Brain pericyte (primary cell): ENCODE results near the gene HORMAD2.

Experiments used
- DNase-seq: peaks from one replicate; pipeline ENCODE4 v3.0.0-alpha.2; 2012; ENCODE audit warnings: low read depth, low spot score

HORMAD2 gene, protein sequence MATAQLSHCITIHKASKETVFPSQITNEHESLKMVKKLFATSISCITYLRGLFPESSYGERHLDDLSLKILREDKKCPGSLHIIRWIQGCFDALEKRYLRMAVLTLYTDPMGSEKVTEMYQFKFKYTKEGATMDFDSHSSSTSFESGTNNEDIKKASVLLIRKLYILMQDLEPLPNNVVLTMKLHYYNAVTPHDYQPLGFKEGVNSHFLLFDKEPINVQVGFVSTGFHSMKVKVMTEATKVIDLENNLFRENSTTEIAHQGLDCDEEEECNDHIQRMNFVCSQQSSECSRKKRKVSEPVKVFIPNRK

DNA sequence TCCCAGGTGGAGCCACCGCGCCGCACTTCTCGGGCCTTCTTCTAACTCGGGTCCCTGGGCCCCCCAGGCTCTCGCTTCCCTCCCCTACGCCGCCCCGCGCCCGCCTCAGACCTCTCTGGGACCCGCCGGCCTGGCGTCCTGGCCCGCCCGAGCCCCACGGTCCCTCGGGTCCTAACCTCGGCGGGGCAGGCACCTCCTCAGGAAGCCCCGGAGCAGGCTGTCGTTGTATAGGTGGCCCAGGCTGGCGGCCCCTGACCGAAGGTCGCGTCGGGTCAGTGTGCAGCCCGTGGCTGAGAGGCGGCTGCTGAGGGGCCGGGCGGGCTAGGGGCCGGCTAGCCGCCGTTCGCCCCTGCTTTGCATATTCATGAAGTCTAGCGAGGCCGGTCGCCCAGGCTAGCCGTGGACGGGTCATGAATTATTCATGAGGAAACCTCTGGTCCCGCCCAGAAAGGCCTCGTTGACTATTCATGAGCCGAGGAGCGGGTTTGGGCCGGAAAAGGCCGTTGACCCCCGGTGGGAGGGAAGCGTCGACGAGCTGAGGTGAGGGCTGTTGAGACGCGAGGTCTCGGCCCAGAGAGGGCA, at the start of gene HORMAD2:
HORMAD2 (plus strand) TSS at position 513 of the 582 bp plus-strand sequence. CDS start 13,489 bp downstream, outside the sequence.
- no peak for DNase-seq

DNA sequence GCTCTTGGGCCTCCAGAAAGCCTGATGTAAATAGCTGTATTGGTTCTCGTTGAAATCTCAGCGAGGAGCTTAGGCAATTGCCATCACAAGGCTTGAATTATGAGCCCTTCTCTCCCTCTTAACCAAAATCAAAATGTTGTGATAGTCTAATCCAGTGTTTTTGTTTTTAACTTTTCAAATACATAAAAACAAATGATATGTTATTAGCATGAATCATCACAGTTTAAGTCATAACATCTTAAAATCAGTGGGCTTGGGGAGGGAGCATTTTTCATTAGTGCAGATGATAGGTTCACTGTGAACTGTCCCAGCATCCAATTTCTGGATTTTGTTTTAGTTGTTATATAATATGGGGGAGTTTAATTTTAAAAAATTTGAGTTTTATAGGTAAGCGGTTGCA, 48.9 kb upstream of the HORMAD2 start:
- no peak for DNase-seq

DNA sequence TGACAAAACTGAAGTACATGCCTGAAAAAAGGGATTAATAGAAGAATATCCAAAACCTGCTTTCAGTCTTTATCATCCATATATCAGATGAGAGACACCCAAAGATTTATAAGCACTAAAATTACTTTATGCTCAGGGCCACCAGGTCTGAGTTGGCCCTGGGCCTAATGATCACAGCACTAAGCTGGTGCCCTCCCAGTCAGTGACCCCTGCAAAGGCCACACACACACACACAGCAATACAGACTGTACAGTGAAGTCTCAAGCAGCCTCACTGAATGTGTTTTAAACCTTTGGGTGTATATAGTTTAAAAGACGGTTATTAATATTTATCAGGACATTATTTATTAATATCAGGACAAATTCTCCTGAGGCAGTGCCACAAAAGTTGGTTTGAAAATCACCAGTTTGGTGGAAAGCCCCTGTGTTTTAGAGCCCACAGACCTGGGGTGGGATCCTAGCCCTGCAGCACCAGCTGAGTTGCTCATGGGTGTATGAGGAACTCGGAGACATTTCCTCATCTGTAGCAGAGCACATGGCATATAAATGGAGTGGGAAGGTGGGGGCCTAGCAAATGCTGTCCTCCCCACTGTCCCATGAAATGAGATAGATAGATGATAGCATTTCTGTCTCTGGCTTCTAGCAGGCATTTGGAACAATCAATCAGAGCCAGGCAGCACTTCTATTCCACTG, 48.4 kb upstream of the HORMAD2 start:
- no peak for DNase-seq

DNA sequence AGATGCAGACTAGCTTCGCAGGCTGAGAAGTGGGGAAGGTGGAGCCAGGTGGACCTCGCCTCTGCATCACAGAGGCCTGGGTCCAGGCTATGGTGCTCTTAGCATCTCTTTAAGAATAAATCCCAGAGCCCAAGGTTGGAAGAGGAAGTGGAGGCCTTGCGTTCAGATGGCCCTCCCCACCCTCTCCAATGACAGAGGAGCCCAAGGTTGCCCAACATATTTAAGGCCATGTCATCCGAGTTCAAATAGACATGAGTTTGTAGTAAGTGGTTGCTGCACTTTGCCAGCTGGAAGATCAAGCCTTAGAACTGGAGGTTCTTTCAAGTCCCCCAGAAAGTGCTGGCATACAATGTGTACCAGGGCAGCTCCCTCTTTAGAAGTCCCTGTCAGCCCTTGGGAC, 47.1 kb upstream of the HORMAD2 start:
- DNase-seq, result no peak

DNA sequence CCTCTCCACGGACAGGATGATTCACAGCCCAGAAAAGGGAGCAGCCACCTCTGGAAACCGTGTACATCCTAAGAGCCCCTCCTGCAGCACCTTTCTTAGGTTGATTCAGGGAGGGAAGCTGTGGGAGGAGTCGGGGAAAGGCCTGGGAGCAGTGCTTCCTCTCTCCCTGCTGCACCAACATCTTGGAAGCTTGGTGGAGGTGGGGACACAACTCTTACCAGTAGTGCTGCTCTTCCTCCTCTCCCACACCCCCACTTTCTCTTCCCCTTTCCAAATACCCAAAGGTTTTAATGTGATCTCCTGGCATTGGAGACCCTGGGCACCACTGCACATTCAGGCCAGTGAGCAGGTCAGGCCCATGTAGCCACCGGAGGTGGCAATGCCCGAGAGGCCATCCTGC, 46.4 kb upstream of the HORMAD2 start:
- DNase-seq, result no peak

DNA sequence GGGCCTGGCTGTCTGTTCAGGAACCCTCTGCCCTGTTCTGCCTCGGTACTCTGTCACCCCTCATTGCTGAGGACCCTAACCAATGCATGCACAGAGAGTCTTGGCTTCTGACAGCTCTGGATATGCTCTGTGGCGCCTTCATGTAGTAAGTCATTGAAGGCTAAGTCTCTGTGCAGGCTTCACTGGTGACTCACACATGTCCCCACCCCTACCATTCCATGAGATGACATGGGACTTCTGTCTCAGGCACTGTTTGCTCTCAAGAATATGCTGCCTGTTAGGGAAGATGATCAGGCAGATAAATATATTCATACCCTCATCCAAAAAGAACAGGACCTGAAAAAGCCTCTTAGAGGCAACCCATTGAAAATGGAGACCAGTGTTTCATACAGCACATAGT, 43.6 kb upstream of the HORMAD2 start:
- DNase-seq, result no peak

DNA sequence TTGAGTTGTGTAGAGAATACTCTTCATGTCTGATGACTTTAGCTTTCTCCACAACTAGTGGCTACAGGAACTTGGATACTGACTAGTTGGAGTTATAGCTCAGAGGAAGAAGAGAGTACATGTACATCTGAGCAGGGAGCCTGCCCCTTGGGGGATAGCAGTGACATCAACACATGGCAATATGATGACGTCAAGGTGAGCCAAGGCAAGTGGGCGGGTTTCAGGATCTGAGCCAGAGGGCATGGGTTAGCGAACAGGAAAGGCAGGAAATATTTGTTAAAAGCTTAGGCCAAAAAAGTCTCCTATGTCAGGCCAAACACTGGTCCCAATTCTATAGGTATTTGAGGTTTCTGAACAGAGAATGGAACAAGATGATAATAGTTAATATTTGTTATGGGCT, 42.0 kb upstream of the HORMAD2 start:
- peak; percentile 41 for DNase-seq

DNA sequence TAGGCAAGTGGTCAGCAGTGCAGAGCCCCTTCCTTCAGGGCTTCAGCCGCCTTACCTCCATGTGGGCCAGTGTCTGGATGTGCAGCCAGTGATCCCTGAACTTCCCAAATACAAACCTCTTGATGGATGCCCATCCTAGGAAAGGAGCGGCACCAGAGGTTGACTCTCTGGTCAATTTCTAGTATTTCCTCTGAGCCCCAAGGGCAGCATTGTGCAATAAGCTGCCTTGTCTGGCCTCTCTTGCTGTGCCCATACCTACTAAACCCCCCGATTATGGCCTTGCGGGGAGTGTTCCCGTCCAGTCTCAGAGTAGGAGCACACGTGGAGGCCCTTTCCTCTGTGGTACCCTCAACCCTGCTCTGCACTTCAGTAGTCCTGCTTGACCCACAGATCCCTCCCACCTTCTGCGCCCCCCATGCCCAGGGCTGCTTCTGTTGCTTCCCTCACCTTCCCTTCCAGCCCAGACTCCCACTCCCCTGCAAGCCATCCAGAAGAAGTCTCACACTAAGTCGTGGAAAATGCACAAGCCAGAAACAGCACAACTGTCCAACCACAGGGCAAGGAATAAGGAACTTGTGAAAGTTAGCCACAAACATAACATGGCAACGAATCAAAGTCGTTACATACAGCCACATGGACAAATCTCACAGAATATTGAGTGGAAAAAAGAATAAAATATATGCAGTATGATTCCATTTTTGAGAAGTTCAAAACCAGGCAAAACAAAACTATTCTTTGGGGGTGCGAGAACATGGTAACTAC, 39.6 kb upstream of the HORMAD2 start:
- DNase-seq, result no peak

DNA sequence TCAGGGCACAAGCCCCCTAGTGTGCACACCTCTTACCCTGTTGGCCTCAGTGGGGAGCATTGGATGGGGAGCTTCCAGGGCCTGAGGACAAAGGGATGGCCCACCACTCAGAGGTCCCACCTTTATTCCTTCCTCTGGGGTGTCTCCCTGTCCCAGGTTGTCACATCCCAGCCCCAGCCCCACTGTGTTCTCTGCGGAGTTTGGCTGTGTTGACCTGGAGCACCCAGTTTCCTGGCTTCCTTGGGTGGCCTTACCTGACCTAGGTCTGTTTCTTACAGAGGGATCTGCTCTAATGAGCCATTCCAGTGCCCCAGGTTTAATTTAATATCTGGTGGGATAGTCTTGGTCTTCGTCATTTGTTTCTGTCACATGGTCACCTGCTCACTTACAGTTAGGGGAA, 38.8 kb upstream of the HORMAD2 start:
- DNase-seq, result no peak

DNA sequence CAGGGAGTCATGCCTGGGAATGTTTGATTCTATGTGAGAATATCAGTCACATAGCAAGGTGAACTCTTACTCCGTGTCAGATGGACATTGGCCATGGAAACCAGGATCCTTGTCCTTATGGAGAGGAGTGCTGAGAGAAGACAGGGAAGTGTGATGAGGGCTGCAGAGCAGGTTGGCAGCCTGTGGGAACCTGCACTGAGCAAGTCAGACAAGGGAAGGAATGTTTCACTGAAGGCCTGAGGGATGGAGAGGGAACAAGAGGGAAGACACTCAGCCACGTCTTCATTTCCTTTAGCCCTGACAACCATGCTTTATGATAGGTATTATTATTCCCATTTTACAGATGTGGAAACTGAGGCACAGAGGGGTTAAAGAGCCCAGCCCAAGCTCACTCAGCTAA, 38.4 kb upstream of the HORMAD2 start:
- no peak for DNase-seq

DNA sequence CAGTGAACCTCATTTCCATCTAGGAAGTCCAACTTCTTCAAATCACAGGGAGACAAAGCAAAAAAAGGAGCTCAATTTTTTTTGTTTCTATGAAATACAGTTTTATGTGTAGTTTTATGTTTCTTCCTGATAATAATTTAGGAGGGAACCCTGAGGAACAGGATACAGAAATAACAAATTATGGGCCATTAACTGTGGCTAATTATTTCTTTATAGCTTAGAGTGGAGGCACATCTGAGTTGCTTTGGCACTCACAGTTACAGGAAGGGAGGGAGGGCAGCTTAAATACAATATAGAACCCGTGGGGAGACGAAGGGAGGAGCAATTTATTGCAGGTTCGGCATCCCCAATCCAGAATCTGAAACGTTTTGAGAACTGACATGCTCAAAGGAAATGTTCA, 37.1 kb upstream of the HORMAD2 start:
- no peak for DNase-seq

DNA sequence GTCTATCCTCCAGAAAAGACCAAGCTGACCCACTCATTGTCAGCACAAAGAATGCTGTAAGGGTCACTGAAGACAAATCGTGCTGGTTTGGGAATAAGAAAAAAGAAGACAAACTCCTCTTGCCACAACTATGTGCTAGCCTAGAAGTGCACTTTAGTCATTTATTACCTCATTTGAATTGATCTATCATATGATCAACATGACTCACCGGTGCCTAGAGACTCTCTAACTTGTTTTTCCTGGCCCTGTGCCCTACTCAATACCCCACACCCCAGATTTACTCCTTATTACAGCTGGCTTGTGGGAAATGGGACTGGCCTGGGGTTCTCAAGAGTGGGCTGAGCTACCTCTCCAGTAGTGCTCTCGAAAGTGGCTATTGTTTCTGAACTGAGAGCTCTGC, 35.9 kb upstream of the HORMAD2 start:
- DNase-seq, result peak; percentile 79

DNA sequence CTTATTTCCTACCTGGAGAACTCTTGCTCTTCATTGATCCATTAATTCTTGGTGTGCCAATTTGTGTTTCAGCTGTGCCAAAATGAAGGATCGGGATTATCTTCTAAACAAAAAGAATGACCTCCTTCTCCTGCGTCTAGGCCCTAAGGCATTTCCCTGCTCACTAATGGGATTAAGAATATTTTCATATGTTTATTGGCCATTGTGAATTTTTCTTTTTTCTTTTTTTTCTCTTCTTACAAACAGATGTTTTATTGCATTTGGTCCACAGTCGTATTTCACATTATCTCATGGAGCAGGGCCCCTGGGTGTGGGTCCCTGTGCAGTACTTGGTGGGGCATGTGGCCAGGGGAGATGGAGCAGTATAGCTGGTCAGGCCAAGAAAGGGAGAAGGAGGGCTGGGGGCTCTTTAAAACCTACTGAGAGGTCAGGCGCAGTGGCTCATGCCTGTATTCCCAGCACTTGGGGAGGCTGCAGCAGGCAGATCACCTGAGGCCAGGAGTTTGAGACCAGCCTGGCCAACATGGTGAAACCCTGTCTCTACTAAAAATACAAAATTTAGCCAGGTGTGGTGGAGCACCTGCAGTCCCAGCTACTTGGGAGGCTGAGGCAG, 35.3 kb upstream of the HORMAD2 start:
- DNase-seq, result no peak

DNA sequence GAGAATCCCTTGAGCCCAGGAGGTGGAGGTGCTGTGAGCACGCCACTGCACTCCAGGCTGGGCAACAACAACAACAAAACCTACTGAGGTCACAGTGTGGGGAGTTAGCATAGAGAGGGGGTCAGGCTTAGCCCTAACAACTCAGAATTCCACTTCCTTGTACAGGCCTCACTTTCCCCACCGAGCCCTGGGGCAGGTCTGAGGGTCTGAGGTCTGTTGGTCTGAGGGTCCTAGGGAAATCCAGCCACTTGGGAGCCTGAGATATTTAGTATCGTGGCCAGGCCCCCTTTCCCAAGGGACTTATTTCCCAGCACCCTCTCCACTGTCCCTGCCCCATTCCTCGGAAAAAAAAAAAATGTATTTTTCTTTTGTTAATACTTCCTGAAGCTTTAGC, 34.8 kb upstream of the HORMAD2 start:
- DNase-seq, result no peak

DNA sequence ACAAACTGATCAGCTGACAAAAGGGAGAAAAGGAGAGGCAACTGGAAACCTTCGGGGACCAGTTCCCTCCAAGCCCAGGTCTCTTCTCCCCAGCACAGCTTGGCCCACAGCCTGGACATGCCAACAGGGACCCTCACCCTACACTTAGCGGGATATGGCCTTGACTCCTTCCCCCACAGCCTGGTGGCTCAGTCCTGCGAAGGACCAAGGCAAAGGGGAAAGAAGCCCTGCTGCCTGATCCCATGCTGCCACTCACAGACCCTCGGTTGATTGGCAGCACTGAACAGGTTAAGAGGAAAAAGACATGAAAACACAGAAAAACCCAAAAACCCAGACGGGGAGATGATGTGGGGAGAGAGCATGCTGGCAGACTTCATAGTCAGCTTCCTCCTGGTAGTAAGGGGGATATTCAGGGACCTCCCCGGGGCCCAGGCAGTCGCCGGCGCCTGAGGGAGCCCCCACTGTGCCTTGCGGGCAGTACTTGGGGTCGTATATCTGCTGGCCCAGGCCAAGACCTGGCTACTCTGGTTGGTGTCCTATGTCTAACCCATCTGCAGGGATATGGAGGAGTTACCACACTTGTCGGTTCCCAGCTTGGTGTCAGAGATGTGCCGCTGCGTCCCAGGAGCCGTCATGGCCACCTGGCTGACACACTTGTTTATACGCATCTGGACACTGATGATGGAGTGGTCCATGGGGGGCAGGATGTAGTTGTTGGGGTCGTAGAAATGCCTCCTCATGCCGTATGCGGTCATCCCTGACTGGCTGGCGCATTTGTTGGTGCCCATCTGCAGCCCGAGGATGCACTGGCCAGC, 34.2 kb upstream of the HORMAD2 start:
- DNase-seq, result no peak

DNA sequence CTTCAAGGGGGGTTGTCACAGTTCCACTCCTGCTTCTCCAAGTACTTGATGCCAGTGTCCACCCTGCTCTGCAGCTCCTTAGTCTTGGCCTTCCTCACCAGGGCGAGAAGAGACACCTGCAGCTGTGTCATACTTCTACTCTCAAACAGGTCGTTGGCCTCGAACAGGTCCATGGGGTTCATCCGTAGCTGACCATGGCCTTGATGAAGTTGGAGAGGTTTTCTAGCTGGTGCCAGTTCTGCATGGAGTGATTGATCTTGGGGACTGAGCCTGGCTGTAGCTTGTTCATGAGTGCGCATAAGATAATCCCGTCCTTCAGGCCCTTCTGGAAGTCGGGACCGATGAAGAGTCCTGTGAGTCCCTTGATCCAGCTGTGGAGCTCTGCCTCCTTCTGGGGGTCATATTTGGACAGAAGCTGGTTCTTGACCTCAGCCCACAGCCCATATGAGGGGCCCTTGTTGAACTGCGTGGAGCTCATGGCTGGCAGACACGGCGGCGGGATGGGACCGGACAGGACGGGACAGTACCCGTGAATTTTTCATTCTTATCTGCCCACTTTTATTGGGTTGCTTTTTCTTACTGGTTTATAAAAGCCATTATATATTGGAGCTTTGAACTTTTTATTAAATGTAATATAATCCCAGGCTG, 33.4 kb upstream of the HORMAD2 start:
- DNase-seq, result no peak

DNA sequence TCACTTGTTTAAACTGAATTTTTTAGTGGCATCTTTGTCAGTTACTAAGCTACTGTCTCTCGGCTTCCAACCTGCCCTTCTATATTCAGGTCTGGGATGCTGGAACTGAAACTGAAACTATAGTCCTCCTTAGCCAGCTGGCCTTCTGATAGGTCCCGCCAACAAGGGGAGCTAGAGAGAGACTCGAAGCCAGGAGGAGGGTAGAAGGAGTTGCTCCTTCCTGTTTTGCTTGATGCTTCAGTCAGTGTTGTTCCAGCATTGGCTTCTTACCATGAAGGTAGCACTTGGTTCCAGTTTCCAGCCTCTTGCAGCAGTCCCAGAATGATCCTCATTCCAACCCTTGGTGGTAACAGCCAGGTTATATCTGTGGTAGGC, 32.9 kb upstream of the HORMAD2 start:
- DNase-seq, result no peak

DNA sequence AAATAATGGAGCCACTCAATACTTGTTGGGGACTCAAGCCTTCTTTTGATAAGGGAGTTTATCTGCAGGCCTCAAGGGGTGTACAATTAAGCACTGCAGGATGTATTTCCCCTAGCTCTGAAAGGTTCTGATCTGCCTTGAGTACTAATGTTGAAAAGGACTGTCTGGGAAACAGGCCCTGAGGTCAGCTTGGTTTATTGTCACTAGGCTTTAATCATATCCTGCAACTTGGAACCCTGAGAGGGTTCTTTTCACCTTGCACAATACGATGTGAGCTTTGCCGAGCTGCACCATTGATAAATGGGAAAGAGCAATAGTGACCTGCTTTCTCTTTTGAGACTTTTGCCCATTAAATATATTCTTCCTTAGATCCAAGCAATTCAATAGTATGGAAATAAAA, 31.6 kb upstream of the HORMAD2 start:
- DNase-seq, result no peak

DNA sequence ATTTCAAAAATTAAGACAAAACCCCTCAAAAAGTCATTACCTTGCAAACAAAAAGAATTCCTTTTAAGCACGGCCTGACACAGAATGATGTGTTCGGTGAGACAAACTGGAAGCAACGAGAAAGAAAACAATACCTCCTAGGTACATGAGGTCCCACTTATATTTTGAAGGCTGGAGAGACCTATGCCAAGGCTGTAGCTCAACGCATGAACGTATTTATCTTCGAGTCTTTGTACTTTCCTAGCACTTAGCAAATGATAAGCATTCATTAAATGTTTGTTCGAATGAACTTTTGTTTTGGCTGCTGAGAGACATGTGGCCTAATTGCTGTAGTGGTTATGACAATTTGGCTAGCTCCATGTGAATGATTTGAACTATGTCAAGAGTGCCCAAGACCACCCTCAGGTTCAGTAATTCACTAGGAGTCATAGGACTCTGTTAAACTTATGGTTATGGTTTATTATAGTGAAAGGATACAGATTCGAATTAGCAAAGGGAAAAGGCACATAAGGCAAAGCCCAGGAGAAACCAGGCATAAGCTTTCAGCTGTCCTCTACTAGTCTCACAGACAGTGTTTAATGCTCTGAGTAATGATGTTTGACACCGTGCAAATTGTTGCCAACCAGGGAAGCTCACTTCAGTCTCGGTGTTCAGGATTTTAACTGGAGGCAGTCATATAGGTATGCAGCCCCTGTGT, 26.0 kb upstream of the HORMAD2 start:
- DNase-seq, result no peak

DNA sequence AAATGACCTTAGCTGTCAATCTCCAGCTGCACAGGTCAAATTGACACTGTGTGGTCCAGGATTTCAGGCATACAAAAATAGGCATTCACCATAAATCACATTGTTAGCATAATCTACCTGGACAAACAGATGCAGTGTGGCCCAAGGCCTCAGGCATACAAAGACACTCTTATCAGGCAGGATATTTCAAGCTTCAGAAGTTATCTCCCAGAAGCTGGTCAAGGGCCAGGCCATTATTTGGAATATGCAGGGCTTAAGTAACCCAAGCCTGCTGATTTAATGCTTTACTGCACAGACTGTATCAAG, 25.5 kb upstream of the HORMAD2 start:
- DNase-seq, result no peak
